ENCODE results near the gene DNAL4. TPM values are rescaled to one million over a fixed set of nuclear protein-coding genes. Genes with fewer than 3 reads are reported as not detected.
A peak's percentile ranks its signal among the peaks of the same experiment; 100 is the strongest.

The DNAL4 gene
- total RNA-seq, 6 experiments from 2014 or later, result 8.6 to 11.5 (median 9.8) TPM

GRCh38 chr22:38738475-38739070 is 55.4 kb downstream of the DNAL4 start:
- TF ChIP-seq, protein P1, sequence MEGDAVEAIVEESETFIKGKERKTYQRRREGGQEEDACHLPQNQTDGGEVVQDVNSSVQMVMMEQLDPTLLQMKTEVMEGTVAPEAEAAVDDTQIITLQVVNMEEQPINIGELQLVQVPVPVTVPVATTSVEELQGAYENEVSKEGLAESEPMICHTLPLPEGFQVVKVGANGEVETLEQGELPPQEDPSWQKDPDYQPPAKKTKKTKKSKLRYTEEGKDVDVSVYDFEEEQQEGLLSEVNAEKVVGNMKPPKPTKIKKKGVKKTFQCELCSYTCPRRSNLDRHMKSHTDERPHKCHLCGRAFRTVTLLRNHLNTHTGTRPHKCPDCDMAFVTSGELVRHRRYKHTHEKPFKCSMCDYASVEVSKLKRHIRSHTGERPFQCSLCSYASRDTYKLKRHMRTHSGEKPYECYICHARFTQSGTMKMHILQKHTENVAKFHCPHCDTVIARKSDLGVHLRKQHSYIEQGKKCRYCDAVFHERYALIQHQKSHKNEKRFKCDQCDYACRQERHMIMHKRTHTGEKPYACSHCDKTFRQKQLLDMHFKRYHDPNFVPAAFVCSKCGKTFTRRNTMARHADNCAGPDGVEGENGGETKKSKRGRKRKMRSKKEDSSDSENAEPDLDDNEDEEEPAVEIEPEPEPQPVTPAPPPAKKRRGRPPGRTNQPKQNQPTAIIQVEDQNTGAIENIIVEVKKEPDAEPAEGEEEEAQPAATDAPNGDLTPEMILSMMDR (IDR thresholded peaks at IDR 0.05), result no peak
- DNase-seq, result no peak
- Mint-ChIP-seq H3K36me3 (ENCODE audit: low read depth) (peaks cover 34% of the 10 kb centered on the region), H3K9me3 (no peaks in the 10 kb centered on the region), H3K27me3 (ENCODE audit: insufficient read depth) (peaks cover 2% of the 10 kb centered on the region), H3K4me3 (no peak overlapping the region), H3K27ac (no peak overlapping the region), H3K4me1 (ENCODE audit: low read depth) (peaks cover 5% of the 10 kb centered on the region; the same call in 1 of the 2 replicates)

DNA sequence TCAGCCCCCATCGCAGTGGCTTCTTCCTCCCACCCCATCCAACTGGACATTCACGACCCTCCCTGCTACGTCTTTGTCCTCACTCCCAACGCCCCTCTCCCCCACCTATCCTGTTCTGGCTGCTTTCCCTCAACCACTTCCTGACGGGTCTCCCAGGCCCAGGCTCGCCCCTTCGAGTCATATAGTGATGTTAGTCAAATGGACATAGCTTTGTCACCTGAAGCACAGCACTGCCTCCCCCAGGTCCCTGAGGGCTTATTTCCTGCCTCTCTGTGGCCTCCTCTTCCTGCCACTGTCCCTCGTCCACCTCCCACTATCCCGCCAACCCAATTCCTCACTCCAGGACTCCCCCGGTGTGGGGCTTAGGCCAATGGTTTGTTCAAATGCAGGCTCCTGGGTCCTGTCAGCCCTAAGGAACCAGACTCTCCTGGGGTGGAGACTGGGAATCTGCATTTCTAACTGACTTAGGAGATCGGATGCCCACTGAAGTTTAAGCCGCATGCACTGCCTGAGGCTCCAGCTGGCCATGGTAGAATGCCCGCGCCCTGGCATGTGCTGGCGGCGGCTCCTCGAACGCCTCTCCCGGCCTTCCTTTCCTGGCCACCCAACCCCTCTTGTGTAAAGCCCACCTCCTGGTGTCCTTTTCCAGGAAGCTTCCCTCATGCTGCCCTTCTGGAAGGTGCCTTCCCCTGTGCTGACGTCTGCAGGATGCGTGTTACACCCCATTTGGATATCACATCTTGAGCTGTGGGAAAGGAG is 56.5 kb downstream of the DNAL4 start:
- Mint-ChIP-seq H3K27me3 (ENCODE audit: insufficient read depth) (peaks cover 3% of the 10 kb centered on the region), H3K36me3 (ENCODE audit: low read depth) (peaks cover 28% of the 10 kb centered on the region), H3K4me1 (ENCODE audit: low read depth) (peaks cover 9% of the 10 kb centered on the region; the same call in 1 of the 2 replicates), H3K27ac (peak overlapping the region; percentile 30), H3K9me3 (no peaks in the 10 kb centered on the region), H3K4me3 (no peak overlapping the region)
- TF ChIP-seq, protein P1 (IDR thresholded peaks at IDR 0.05), result no peak
- no peak for DNase-seq

DNA sequence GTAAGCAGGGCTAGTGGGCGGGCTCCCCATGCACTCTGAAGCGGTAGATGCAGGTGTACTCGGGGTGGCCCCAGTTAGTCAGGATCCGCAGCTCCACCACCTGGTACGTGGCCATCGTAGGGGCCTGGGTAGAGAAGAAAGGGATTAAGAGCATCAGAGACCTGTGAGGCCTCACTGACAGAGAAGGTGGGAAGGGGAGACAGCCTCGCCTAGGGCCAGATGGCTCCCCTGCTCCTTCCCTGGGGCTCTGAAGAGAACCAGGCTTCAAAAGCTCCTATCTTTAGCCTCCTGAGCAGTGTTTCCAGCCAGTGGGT is 57.7 kb downstream of the DNAL4 start:
- Mint-ChIP-seq H3K9me3 (no peaks in the 10 kb centered on the region), H3K27ac (no peak overlapping the region), H3K4me1 (ENCODE audit: low read depth) (peaks cover 9% of the 10 kb centered on the region; the same call in 1 of the 2 replicates), H3K27me3 (ENCODE audit: insufficient read depth) (peaks cover 7% of the 10 kb centered on the region), H3K4me3 (no peak overlapping the region), H3K36me3 (ENCODE audit: low read depth) (peaks cover 22% of the 10 kb centered on the region)
- TF ChIP-seq, protein P1 (IDR thresholded peaks at IDR 0.05), result no peak
- DNase-seq, result no peak

DNA sequence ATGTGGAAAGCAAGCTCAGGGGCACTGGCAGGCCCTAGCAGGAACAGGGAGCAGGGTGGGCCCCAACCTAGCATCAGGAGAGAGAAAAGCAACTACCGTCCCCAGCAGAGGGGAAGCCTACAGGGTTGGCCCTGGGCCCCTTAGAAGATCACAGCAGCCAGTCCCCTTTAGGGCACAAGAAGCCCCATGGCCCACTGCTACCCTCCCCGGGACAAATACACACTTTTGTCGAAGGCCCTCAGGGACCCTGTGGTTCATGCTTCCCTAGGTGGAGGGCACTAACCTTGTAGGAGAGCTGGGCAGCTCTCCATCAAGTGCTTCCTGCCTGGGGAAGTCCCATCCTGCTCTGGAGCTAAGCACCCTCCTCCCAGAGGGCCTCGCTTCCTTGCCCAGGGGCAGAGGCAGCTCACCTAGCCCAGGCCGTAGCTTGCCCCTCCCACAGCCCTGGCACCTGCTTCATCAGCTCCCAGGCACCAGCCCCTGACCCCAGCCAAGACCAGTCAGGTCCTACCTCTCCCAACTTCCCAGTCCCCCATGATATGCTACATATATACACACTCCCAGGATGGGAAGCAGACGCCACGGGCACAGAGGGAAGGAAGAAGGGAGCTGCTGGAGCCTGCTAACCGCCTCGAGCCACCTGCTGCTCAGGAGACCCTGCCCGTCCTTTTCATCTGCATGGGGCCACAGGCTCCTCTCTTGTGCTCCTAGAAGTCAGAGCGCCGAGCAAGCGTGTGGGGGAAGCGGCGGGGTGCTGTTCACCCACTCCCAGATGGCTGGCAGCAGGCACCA is 58.3 kb downstream of the DNAL4 start:
- TF ChIP-seq, protein P1 (IDR thresholded peaks at IDR 0.05), result no peak
- no peak overlapping the region for H3K27ac Mint-ChIP-seq
- DNase-seq, result no peak
- H3K9me3 Mint-ChIP-seq, result no peaks in the 10 kb centered on the region
- H3K4me3 Mint-ChIP-seq, result no peak overlapping the region
- H3K4me1 Mint-ChIP-seq (ENCODE audit: low read depth), result peaks cover 9% of the 10 kb centered on the region; the same call in 1 of the 2 replicates
- H3K36me3 Mint-ChIP-seq (ENCODE audit: low read depth), result peaks cover 17% of the 10 kb centered on the region
- peaks cover 7% of the 10 kb centered on the region for H3K27me3 Mint-ChIP-seq (ENCODE audit: insufficient read depth)

DNA sequence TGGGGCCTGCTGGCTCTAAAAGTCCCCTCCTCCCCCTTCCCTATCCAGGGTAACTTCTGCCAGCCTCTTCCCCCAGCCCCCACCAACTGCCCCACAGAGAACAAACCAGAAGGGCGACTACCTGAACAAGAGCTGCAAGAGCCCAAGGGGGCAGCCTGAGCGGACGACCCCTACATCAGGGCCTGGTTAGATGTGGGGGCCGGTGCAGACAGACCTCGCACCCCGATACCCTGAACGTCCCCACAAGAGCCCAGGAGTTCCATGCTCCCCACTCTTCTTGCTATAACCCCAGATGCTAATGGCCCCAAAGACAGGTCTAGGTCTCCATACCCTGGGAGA is 58.8 kb downstream of the DNAL4 start:
- no peak overlapping the region for H3K27ac Mint-ChIP-seq
- H3K36me3 Mint-ChIP-seq (ENCODE audit: low read depth), result peaks cover 17% of the 10 kb centered on the region
- no peak overlapping the region for H3K4me3 Mint-ChIP-seq
- H3K4me1 Mint-ChIP-seq (ENCODE audit: low read depth), result peaks cover 9% of the 10 kb centered on the region; the same call in 1 of the 2 replicates
- no peak for DNase-seq
- no peaks in the 10 kb centered on the region for H3K9me3 Mint-ChIP-seq
- TF ChIP-seq, protein P1 (IDR thresholded peaks at IDR 0.05), result no peak
- H3K27me3 Mint-ChIP-seq (ENCODE audit: insufficient read depth), result peaks cover 9% of the 10 kb centered on the region

Measured in HFFc6 (cell line).